ENCODE data around the gene RUVBL1.

DNA sequence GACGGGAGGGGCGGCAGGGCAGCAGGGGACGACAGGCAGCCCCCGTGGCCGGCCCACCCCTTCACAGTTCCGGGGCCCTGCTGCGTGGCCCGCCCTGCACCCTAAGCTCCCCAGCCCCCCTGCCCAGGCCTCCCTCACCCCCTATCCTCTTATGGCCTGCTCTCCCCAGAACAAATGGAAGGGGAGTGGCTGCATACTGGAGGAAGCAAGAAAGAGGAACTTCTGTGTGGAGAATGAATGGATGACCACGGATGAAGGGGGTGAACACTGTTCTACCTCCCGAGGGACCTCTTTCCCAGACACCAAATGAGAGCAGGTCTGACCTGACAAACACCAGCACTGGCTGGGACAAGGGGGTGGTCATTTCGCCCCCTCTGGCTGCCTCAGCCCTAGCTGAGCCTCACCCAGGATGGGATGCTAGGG is 46.4 kb downstream of the RUVBL1 start:
- TF ChIP-seq, protein P1, sequence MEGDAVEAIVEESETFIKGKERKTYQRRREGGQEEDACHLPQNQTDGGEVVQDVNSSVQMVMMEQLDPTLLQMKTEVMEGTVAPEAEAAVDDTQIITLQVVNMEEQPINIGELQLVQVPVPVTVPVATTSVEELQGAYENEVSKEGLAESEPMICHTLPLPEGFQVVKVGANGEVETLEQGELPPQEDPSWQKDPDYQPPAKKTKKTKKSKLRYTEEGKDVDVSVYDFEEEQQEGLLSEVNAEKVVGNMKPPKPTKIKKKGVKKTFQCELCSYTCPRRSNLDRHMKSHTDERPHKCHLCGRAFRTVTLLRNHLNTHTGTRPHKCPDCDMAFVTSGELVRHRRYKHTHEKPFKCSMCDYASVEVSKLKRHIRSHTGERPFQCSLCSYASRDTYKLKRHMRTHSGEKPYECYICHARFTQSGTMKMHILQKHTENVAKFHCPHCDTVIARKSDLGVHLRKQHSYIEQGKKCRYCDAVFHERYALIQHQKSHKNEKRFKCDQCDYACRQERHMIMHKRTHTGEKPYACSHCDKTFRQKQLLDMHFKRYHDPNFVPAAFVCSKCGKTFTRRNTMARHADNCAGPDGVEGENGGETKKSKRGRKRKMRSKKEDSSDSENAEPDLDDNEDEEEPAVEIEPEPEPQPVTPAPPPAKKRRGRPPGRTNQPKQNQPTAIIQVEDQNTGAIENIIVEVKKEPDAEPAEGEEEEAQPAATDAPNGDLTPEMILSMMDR (IDR thresholded peaks at IDR 0.05; ENCODE audit: low read depth, low read length) = no peak
- TF ChIP-seq EZH2phosphoT487 (IDR thresholded peaks at IDR 0.05; ENCODE audit: low read depth) = no peak
